ENCODE data around the gene OR2M2. TPM values are rescaled to one million over a fixed set of nuclear protein-coding genes. Genes with fewer than 3 reads are reported as not detected.
A peak's percentile ranks its signal among the peaks of the same experiment; 100 is the strongest.

Gene OR2M2, protein sequence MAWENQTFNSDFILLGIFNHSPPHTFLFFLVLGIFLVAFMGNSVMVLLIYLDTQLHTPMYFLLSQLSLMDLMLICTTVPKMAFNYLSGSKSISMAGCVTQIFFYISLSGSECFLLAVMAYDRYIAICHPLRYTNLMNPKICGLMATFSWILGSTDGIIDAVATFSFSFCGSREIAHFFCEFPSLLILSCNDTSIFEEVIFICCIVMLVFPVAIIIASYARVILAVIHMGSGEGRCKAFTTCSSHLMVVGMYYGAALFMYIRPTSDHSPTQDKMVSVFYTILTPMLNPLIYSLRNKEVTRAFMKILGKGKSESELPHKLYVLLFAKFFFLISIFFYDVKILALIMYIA
- total RNA-seq, result not detected
- long read RNA-seq, result 0 reads

DNA sequence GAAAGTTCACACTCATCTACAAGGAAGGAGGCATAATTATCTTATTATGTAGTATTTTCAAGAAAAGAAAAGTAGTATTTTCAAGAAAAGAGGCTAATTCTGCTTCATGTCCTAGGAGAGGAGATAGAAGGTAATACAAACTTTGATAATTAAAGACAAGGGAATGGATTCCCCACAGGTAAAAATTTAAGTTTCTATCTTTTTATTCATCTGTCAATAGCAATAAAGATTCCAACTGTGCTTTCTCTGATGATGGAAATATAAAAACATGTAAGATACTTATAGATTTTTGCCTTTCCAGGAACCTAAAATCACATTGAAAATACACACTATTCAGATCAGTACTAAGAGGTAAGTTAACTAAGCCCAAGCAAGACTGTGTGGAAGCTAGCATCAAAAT, at the start of gene OR2M2:
TSS of gene OR2M2 (plus strand) at position 301 of the 400 bp plus-strand sequence. CDS start 5,165 bp downstream, outside the sequence.
- H3K27ac ChIP-seq, result no peak within 1 kb of the TSS
- TF ChIP-seq, protein P1, sequence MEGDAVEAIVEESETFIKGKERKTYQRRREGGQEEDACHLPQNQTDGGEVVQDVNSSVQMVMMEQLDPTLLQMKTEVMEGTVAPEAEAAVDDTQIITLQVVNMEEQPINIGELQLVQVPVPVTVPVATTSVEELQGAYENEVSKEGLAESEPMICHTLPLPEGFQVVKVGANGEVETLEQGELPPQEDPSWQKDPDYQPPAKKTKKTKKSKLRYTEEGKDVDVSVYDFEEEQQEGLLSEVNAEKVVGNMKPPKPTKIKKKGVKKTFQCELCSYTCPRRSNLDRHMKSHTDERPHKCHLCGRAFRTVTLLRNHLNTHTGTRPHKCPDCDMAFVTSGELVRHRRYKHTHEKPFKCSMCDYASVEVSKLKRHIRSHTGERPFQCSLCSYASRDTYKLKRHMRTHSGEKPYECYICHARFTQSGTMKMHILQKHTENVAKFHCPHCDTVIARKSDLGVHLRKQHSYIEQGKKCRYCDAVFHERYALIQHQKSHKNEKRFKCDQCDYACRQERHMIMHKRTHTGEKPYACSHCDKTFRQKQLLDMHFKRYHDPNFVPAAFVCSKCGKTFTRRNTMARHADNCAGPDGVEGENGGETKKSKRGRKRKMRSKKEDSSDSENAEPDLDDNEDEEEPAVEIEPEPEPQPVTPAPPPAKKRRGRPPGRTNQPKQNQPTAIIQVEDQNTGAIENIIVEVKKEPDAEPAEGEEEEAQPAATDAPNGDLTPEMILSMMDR (IDR thresholded peaks at IDR 0.05), result no peak
- H3K9me3 ChIP-seq, result no peaks in the 10 kb centered on the region
- no peaks in the 10 kb centered on the region for H3K36me3 ChIP-seq
- H3K4me3 ChIP-seq, result no peak within 1 kb of the TSS
- no peaks in the 10 kb centered on the region for H3K27me3 ChIP-seq (ENCODE audit: low read depth)
- intact Hi-C loops (cut with DNase I), result no loop called here
- DNase-seq (no peak), ATAC-seq (no peak)
- H3K4me1 ChIP-seq, result no peaks in the 10 kb centered on the region

DNA sequence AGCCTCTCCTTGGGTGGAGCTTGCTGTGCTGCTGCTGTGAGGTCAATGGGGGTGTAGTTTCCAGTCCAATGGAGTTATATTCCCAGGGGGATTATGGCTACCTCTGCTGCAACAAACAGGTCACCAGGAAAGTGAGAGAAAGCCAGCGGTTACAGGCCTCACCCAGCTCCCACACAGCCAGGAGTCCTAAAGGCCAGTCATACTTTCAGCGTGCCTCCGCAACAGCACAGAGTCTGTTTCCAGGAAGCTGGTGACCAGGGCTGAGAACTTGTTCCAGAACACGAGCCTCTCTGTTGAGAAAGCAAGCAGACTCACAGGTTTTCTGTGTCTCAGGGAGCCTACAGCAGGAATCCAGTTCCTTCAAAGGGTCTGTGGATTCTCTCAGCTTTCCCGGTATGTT, 47.0 kb upstream of the OR2M2 start:
- ATAC-seq (no peak), DNase-seq (no peak)
- intact Hi-C loops (cut with DNase I), result no loop called here
- no peak overlapping the region for H3K27ac ChIP-seq
- H3K9me3 ChIP-seq, result no peaks in the 10 kb centered on the region
- no peaks in the 10 kb centered on the region for H3K4me1 ChIP-seq
- H3K4me3 ChIP-seq, result no peak overlapping the region
- TF ChIP-seq, protein P1 (IDR thresholded peaks at IDR 0.05), result no peak
- no peaks in the 10 kb centered on the region for H3K27me3 ChIP-seq (ENCODE audit: low read depth)
- H3K36me3 ChIP-seq, result no peaks in the 10 kb centered on the region

DNA sequence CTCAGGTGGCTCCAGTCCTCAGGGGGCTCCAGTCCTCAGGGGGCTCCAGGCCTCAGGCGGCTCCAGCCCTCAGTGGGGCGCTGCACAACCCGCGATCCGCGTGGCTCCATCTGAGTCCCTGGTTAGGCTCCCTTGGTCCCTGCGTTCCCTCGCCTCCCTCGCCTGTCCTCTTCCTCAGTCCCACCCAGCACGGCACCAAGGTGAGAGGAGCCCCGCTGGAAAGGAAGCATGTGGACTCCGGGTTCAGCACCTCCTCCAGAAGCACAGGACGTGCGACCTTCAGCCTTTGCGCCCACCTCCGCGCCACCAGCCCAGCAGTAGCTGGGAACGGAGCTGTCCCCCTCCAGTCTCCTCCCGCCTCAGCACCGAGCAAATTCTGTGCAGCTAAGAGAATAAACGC, 37.8 kb upstream of the OR2M2 start:
- Histone ChIP-seq H3K27me3 (ENCODE audit: low read depth) (no peaks in the 10 kb centered on the region), H3K4me1 (no peaks in the 10 kb centered on the region), H3K36me3 (no peaks in the 10 kb centered on the region), H3K27ac (no peak overlapping the region), H3K4me3 (no peak overlapping the region), H3K9me3 (peaks cover 3% of the 10 kb centered on the region)
- TF ChIP-seq, protein P1 (IDR thresholded peaks at IDR 0.05), result no peak
- no peak for DNase-seq
- intact Hi-C loops (cut with DNase I), result no loop called here
- peak in 1 of 2 donors; percentile 30 for ATAC-seq

DNA sequence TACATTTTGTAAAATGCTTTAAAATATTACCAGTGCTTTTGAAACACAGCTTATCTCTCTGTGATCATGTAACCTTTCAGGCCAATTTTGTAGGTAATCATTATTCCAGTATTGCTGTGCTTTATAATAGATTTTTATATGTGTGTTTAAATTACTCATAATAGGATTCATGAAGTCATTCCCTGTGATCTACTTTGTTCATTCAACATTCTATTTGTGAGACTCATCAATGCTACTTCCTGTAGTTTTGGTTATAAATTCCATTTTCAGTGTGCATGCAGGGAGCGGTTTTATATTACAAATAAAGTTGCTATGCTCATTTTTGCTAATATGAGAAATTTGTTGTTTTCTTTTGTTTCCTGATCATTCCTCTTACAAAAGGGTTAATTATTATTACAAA, 33.8 kb upstream of the OR2M2 start:
- Histone ChIP-seq H3K27me3 (ENCODE audit: low read depth) (no peaks in the 10 kb centered on the region), H3K9me3 (no peaks in the 10 kb centered on the region), H3K4me1 (no peaks in the 10 kb centered on the region), H3K4me3 (no peak overlapping the region), H3K36me3 (no peaks in the 10 kb centered on the region), H3K27ac (no peak overlapping the region)
- ATAC-seq, result no peak
- TF ChIP-seq, protein P1 (IDR thresholded peaks at IDR 0.05), result no peak
- DNase-seq, result no peak
- intact Hi-C loops (cut with DNase I), result no loop called here

DNA sequence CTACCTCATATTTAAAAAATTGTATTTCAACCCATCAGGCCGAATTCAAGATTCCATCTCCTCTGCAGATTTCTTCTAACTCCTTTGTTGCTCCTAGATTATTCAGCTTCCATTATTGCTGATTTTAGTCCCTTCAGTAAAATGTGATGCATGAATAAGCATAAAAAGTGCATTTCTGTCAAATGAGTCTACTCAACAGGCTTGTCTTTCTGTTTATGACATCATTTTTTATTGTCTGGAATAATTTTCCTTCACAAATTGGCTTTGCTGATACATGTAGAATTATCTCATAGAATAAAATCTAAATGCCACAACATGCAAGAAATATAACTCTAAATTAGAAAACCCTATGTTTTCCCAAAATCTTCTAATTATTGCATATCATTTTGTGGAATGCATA, 31.3 kb upstream of the OR2M2 start:
- Histone ChIP-seq H3K36me3 (no peaks in the 10 kb centered on the region), H3K9me3 (no peaks in the 10 kb centered on the region), H3K27ac (no peak overlapping the region), H3K27me3 (ENCODE audit: low read depth) (no peaks in the 10 kb centered on the region), H3K4me1 (no peaks in the 10 kb centered on the region), H3K4me3 (no peak overlapping the region)
- intact Hi-C loops (cut with DNase I), result no loop called here
- ATAC-seq (no peak), DNase-seq (no peak)
- TF ChIP-seq, protein P1 (IDR thresholded peaks at IDR 0.05), result no peak

Data from lower lobe of right lung (tissue), 2 donors.